Stomach smooth muscle (tissue), 2 donors: ENCODE results near the gene PBXIP1.

Source experiments
- H3K27ac ChIP-seq: one replicate; pipeline ENCODE4 v1.7.0; 2013; ENCODE audit warnings: mild to moderate bottlenecking, low read length, inconsistent platforms
- H3K27me3 ChIP-seq, 2 donors: one replicate each; pipeline ENCODE4 v1.7.0; 2013; ENCODE audit warnings: low read length in 2 of 2; ENCODE audit not compliant: insufficient read depth in 2 of 2, control insufficient read depth in 1 of 2
- H3K36me3 ChIP-seq, 2 donors: one replicate each; pipeline ENCODE4 v1.7.0; 2013; ENCODE audit warnings: low read length in 2 of 2; ENCODE audit not compliant: control insufficient read depth in 2 of 2, insufficient read depth in 2 of 2
- H3K4me1 ChIP-seq: one replicate; pipeline ENCODE4 v1.7.0; 2013; ENCODE audit warnings: low read length; ENCODE audit not compliant: control insufficient read depth, insufficient read depth
- H3K4me3 ChIP-seq, 2 donors: one replicate each; pipeline ENCODE4 v1.7.0; 2013; ENCODE audit warnings: low read length in 2 of 2
- H3K9ac ChIP-seq, 2 donors: one replicate each; pipeline ENCODE4 v1.7.0; 2013; ENCODE audit warnings: low read length in 2 of 2, mild to moderate bottlenecking in 1 of 2
- H3K9me3 ChIP-seq, 2 donors: one replicate each; pipeline ENCODE4 v1.7.0; 2013; ENCODE audit warnings: low read length in 2 of 2; ENCODE audit not compliant: control insufficient read depth in 2 of 2
- donor health status: healthy.
- donor health status: Pancreatic carcinoma.

Gene PBXIP1

DNA sequence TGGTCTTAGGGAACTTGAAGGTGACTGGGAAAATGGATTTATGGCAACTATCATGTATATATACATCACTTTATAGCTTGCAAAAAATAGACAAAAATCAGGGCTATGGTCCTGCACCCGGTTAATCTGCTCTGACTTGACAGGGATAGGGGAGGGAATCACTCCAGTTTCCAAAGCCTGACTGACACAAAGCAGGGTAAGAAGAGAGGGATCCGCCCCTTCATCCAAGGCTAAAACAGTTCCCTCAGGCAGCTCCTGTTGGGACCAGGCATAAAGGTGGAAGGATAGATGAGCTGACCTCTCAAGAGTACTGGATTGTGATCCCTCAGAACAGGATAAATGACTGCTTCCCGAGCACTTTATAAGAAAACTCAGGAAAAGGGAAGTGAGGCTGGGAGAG lies 1.4 kb downstream of the PBXIP1 start:
- peak overlapping the region; percentile 90 for H3K27ac ChIP-seq
- peaks cover 15 to 17% of the 10 kb centered on the region in 2 donors for H3K36me3 ChIP-seq
- no peaks in the 10 kb centered on the region for H3K9me3 ChIP-seq
- H3K4me3 ChIP-seq = peak overlapping the region; percentile 89 to 92
- peak overlapping the region; percentile 65 to 84 for H3K9ac ChIP-seq
- H3K4me1 ChIP-seq = peaks cover 51% of the 10 kb centered on the region
- H3K27me3 ChIP-seq = no peaks in the 10 kb centered on the region

DNA sequence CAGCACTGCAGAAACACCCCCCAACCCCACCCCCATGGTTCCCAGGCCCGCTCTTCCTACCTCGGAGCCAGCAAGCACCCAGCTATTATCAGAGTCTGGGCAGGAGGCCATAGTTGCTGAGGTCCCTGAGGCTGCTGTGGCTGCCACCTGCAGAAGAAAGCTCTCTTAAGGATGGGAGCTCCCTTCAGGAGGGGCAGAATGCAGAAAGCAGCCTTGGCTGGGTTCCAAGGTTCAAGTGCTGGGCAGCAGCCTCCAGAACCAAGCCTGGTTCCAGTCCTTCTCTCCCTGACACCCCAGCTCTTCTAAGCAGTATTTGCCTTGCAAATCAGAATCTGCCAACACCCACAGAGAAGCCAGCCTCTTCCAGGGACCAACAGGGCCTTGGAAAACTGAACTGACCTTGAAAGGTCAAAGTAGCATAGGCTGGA lies 2.3 kb downstream of the PBXIP1 start:
- peaks cover 49% of the 10 kb centered on the region for H3K4me1 ChIP-seq
- no peaks in the 10 kb centered on the region for H3K27me3 ChIP-seq
- H3K9ac ChIP-seq = peak overlapping the region in 1 of 2 donors; percentile 3
- H3K9me3 ChIP-seq = no peaks in the 10 kb centered on the region
- H3K27ac ChIP-seq = no peak overlapping the region
- peaks cover 12 to 16% of the 10 kb centered on the region in 2 donors for H3K36me3 ChIP-seq
- H3K4me3 ChIP-seq = peak overlapping the region; percentile 45 to 54

DNA sequence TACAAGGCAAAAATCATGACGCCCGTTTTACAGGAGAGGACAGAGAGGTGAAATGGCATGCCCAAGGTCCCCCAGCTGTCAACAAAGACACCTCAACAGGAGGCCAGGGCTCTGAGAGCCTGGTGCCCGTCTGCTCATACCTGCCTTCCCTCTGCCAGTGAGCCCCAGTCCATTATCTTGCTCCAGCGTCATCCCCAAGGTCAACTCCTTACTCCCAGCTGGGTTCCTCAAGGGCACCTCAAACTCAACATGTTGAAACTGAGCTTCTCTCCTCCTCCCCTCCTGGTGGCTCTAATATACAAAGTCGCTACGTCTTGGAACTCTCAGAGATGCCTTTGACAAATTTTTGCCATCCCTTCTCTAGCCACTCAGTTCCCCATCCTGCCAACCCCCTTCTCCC lies 3.2 kb downstream of the PBXIP1 start:
- Histone ChIP-seq H3K27ac (no peak overlapping the region), H3K4me1 (peaks cover 49% of the 10 kb centered on the region), H3K36me3 (peaks cover 19 to 22% of the 10 kb centered on the region in 2 donors), H3K9me3 (no peaks in the 10 kb centered on the region), H3K4me3 (peak overlapping the region in 1 of 2 donors; percentile 54), H3K9ac (peak overlapping the region in 1 of 2 donors; percentile 21), H3K27me3 (no peaks in the 10 kb centered on the region)

DNA sequence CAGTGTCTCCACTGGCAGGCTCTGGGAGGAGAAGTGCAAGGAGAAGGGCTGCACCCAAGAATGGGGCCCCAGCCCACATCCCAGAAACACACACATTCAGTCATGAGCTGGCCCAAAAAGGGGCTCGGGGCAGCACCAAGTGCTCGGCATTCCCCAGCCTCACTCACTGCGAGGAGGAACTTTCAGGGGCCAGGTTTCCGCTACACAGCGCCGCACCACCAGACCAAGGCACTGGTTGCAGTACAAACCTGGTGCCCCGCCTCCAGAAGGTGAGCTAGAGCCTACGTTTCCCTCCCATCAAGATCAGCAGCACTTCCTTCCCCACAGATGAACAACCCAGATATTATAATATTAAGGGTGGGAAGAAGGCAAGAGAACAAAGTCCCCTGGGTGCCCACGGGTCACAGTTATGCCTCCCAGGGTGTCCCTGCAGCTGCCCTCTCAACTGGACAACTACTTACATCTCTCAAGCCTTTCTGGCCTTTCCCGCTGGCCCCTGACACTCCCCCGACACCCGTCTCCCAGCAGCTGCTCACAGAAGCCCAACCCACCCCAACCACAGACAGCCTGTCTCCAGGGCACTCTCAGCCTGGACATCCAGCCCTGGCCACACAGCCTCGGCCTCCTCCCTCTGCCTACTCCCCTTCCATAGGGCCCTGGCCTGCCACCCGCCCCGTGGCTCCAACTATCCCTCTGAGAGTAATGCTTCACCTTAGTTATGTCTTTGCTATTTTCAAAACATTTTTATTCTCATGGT lies 3.8 kb downstream of the PBXIP1 start:
- peak overlapping the region in 1 of 2 donors; percentile 21 for H3K9ac ChIP-seq
- H3K9me3 ChIP-seq = no peaks in the 10 kb centered on the region
- H3K27me3 ChIP-seq = no peaks in the 10 kb centered on the region
- H3K4me1 ChIP-seq = peaks cover 44% of the 10 kb centered on the region
- no peak overlapping the region for H3K27ac ChIP-seq
- peaks cover 23 to 26% of the 10 kb centered on the region in 2 donors for H3K36me3 ChIP-seq
- H3K4me3 ChIP-seq = peak overlapping the region in 1 of 2 donors; percentile 8

DNA sequence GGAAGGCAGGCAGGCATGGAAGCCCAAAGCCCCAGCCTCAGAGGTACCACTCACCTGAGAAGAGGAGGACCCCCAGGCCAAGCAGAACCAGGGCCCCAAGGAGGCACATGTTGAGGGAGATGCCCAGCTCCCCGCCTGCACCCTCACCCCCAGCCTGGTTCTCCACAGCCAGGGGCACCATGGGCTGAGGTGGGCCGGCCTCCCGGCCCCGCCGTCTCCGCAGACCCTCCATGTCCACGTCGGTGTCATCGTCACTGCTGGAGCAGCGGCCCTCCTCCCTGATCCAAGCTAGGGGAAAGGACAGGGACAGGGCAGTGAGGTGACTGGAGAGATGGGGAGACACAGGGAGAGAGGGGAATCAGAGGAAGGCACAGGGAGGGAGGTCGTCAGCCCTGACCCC lies 7.8 kb downstream of the PBXIP1 start:
- Histone ChIP-seq H3K4me3 (no peak overlapping the region), H3K9ac (no peak overlapping the region), H3K27ac (no peak overlapping the region), H3K9me3 (no peaks in the 10 kb centered on the region), H3K36me3 (peaks cover 27 to 44% of the 10 kb centered on the region in 2 donors), H3K27me3 (no peaks in the 10 kb centered on the region), H3K4me1 (peaks cover 20% of the 10 kb centered on the region)

DNA sequence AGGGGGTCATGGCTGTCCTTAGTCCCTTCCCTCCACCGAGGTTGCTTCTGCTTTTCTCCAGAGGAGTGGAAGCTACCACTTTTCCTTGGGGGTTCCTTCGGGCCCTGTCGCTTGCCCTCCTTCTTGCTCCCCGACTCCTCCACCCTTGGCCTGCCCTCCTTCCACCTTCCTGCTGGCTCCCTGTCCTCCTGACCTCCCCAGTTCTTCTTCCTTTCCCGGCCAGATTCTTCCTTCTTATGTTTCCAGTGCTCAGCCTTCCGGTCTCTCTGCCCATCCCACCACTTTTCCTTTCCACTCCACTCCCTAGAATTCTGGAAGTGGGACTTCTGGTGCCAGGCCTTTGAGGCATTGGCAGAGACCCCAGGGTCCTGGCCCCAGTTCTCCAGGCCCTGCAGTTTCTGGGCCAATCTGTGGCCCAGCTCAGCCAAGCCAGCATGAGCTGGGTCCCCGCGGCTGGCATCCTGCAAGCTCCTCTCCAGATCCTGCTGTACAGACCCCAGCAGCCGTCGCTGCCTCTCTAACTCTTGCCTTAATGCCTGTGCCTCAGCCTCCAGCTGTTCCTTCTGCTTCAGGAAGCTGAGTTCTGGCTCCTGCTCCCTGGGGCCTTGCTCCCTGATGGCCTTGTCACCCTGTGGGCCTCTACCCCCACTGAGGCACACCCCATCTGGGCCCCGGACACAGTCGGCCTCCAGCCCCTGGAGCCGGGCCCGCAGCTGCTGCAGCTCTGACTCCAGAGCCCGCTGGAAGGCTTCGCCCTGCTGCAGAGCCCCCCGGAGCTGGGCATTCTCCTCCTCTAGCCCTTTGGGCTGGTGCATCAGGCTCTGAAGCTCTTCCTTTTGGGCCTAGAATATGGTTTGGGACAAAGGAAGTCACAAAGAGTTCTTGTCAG lies 9.7 kb downstream of the PBXIP1 start:
- Histone ChIP-seq H3K9ac (no peak overlapping the region), H3K27ac (no peak overlapping the region), H3K27me3 (no peaks in the 10 kb centered on the region), H3K4me1 (peaks cover 18% of the 10 kb centered on the region), H3K4me3 (no peak overlapping the region), H3K36me3 (peaks cover 26 to 41% of the 10 kb centered on the region in 2 donors), H3K9me3 (no peaks in the 10 kb centered on the region)

DNA sequence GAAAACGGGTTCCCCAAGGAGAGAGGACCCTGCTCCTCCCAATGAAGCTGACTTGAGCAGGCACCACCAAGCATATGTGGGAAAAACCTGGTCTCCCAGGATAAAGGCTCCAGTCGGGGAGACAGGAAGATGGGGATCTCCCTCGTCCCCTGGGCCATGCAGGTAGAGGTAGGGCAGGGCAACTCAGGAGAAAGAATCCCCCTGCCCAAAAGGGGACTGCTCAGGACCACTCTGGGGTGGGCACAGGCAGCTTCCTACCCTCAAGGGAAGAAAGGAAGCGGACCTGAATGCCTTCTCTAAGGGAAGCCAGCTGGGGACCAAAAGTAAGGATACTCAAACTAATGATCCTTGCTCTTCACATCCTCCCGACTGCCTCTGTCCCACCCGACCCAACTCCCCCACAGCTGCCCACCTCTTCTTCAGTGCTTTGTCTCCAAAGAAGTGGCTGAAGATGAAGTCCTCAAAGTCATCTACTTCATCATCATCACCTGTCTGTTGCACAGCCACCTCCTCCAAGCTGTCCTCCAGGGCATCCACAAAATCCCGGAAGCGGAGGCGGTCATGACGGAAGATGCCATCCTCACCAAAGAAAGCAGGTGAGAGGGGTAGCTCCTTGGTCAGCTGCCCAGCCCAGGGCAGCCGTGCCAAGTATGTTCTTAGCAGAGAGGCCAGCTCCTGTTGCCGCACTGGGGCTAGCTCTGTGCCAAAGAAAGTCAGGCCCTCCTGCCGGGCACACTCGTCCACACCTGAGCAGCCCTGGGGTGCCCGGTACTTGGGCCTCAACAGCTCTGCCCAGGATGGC lies 10.5 kb downstream of the PBXIP1 start:
- peaks cover 17 to 33% of the 10 kb centered on the region in 2 donors for H3K36me3 ChIP-seq
- H3K9ac ChIP-seq = no peak overlapping the region
- H3K27ac ChIP-seq = peak overlapping the region; percentile 2
- peaks cover 18% of the 10 kb centered on the region for H3K4me1 ChIP-seq
- no peak overlapping the region for H3K4me3 ChIP-seq
- no peaks in the 10 kb centered on the region for H3K9me3 ChIP-seq
- no peaks in the 10 kb centered on the region for H3K27me3 ChIP-seq

DNA sequence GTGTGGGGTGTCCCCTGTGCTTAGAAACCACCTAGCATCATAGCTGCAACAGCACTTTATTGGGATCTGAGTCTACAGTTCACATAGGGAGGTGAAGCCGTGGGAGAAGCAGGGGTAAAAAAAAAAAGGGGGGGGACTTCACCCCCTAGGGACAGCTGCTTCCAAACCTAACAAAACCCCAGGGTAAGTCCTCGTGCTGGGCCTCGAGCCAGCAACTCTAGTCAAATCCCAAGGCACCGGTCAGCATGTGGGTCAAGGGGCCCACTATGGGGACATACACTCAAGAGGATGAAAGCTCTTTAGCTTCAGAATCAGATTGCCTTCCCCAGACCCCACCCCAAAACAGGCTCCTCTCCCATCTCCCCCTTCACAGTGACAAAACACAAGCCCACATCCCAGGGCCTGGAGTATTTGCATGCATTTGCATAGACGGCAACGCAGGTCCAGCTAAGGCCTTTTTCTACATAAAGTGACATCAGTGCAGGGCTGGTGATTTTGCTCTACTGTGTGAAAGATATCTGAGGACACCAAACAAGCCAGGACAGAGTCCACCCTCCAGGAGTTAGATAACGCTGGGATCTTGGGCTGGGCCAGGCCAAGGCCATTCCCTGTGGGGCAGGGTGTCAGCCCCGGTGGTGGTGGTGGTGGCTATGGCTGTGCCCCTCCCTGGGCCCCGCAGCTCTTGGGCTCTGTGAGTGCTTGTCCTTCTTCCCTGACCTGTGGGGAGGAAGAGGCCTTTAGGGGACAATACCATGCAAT lies 11.3 kb downstream of the PBXIP1 start:
- Histone ChIP-seq H3K9me3 (no peaks in the 10 kb centered on the region), H3K36me3 (peaks cover 16 to 33% of the 10 kb centered on the region in 2 donors), H3K4me3 (no peak overlapping the region), H3K27ac (peak overlapping the region; percentile 31), H3K27me3 (no peaks in the 10 kb centered on the region), H3K9ac (no peak overlapping the region), H3K4me1 (peaks cover 23% of the 10 kb centered on the region)

DNA sequence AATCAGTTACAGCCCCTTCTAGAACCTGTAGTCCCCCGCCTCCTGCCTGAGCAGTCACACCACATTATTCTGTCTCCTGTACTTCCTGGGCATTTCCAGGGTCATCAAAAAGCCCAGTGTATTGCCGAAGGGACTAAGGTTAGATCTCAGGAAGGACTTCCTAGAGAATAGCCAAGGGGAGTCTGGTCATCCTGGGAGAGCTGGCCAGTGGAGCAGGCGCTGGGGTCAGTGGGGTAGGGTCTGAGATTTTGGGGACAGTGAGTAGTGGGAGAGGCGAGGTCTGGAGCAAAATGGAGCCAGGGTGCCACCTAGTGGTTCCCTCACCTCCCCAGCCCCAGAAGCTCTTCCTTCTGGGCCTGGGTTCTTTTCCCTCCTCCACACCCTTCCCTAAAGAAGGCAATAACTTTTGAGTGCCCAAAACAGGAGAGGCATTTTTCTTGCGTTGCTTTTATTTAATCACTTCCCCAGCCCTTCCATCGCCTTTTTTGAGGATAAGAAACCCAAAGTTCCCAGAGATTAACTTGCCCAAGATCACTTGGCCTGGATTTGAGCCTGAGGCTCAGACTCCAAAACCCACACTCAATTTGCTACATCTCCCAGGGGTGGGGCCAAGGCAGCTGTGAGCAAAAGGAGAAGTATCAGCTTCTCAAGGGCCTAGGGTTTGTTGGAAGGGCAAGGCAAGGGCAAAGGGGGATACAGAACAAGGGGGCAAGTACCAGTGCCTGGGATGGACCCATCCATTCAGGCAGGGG lies 12.1 kb downstream of the PBXIP1 start:
- Histone ChIP-seq H3K9ac (no peak overlapping the region), H3K4me3 (no peak overlapping the region), H3K4me1 (peaks cover 23% of the 10 kb centered on the region), H3K27ac (peak overlapping the region; percentile 31), H3K27me3 (no peaks in the 10 kb centered on the region), H3K9me3 (no peaks in the 10 kb centered on the region), H3K36me3 (peaks cover 16 to 32% of the 10 kb centered on the region in 2 donors)
